KMS-11 (cell line): Measurements from ENCODE around the gene RESF1.
"Not testable (repeated sequence)": the region's sequence is repeated elsewhere in the genome, so short reads cannot be mapped to it uniquely, and the experiment has no call there.

Experiments used
- H2AFZ ChIP-seq: fragments of 200-600 bp; sonication (generic); 2 replicates; pipeline ENCODE4 v1.6.1; 2016; ENCODE audit warnings: antibody characterized with exemption, mixed run types, low read depth
- H3K27ac ChIP-seq: fragments of 200-600 bp; sonication (generic); 2 replicates; pipeline ENCODE4 v1.6.1; 2016; ENCODE audit warnings: mild to moderate bottlenecking, mixed run types
- H3K27me3 ChIP-seq: fragments of 200-600 bp; sonication (generic); 2 replicates; pipeline ENCODE4 v1.6.1; 2017; ENCODE audit warnings: mild to moderate bottlenecking, low read depth, mixed run types, moderate library complexity; ENCODE audit not compliant: insufficient read depth
- H3K36me3 ChIP-seq: fragments of 200-600 bp; sonication (generic); 2 replicates; pipeline ENCODE4 v1.6.1; 2017; ENCODE audit warnings: mild to moderate bottlenecking, mixed run types; ENCODE audit not compliant: insufficient read depth
- H3K4me1 ChIP-seq: fragments of 200-600 bp; sonication (generic); 2 replicates; pipeline ENCODE4 v1.6.1; 2016; ENCODE audit warnings: mild to moderate bottlenecking, low read depth, mixed run types; ENCODE audit not compliant: poor library complexity, severe bottlenecking
- H3K4me2 ChIP-seq: fragments of 200-600 bp; sonication (generic); 2 replicates; pipeline ENCODE4 v1.7.0; 2016; ENCODE audit warnings: mild to moderate bottlenecking, mixed run types
- H3K4me3 ChIP-seq: fragments of 200-600 bp; sonication (generic); IDR thresholded peaks from 2 replicates; pipeline ENCODE4 v1.6.1; 2017; ENCODE audit warnings: low read depth, low read length, mixed read lengths; ENCODE audit not compliant: insufficient read depth
- H3K79me2 ChIP-seq: fragments of 200-600 bp; sonication (generic); 2 replicates; pipeline ENCODE4 v1.6.1; 2016; ENCODE audit warnings: low read depth, mixed run types; ENCODE audit not compliant: insufficient read depth
- H3K9ac ChIP-seq: fragments of 200-600 bp; sonication (generic); 2 replicates; pipeline ENCODE4 v1.6.1; 2016; ENCODE audit warnings: mild to moderate bottlenecking, mixed run types
- H4K20me1 ChIP-seq: fragments of 200-600 bp; sonication (generic); 2 replicates; pipeline ENCODE4 v1.6.1; 2016; ENCODE audit warnings: mild to moderate bottlenecking, mixed run types; ENCODE audit not compliant: insufficient read depth
- CTCF ChIP-seq: fragments of 200-600 bp; sonication (generic); conservative IDR thresholded peaks from 2 replicates; pipeline ENCODE4 v1.6.1; 2017; ENCODE audit warnings: low read depth, mild to moderate bottlenecking, antibody characterized with exemption, low read length, moderate library complexity, mixed read lengths

Gene RESF1

GRCh38 chr12:31931796-31932715 lies 27.2 kb upstream of the RESF1 start:
- Histone ChIP-seq H3K4me2 (no peak overlapping the region), H3K4me3 (no peak overlapping the region), H2AFZ (no peak overlapping the region), H3K9ac (no peak overlapping the region), H3K79me2 (no peaks in the 10 kb centered on the region), H3K27ac (no peak overlapping the region), H3K36me3 (no peaks in the 10 kb centered on the region), H3K27me3 (no peaks in the 10 kb centered on the region), H3K4me1 (no peaks in the 10 kb centered on the region), H4K20me1 (no peaks in the 10 kb centered on the region)
- TF ChIP-seq CTCF: no peak

- Histone ChIP-seq H3K27me3 (no peaks in the 10 kb centered on the region), H3K4me1 (no peaks in the 10 kb centered on the region), H3K27ac (no peak overlapping the region), H3K9ac (no peak overlapping the region), H2AFZ (no peak overlapping the region), H4K20me1 (no peaks in the 10 kb centered on the region), H3K4me3 (no peak overlapping the region), H3K4me2 (no peak overlapping the region), H3K36me3 (no peaks in the 10 kb centered on the region), H3K79me2 (no peaks in the 10 kb centered on the region)
- no peak for TF ChIP-seq CTCF
Observed at GRCh38 chr12:31944299-31944698, 14.9 kb upstream of the RESF1 start.

GRCh38 chr12:31947971-31948370 lies 11.2 kb upstream of the RESF1 start:
- Histone ChIP-seq H4K20me1 (no peaks in the 10 kb centered on the region), H3K27ac (no peak overlapping the region), H3K27me3 (no peaks in the 10 kb centered on the region), H3K4me2 (no peak overlapping the region), H3K36me3 (no peaks in the 10 kb centered on the region), H3K4me3 (no peak overlapping the region), H3K4me1 (no peaks in the 10 kb centered on the region), H3K9ac (no peak overlapping the region), H2AFZ (no peak overlapping the region), H3K79me2 (no peaks in the 10 kb centered on the region)
- no peak for TF ChIP-seq CTCF

GRCh38 chr12:31948697-31949359 lies 10.4 kb upstream of the RESF1 start:
- H2AFZ ChIP-seq, H3K9ac ChIP-seq, H3K4me2 ChIP-seq, H3K4me1 ChIP-seq, H3K36me3 ChIP-seq, H4K20me1 ChIP-seq, H3K4me3 ChIP-seq, H3K27me3 ChIP-seq, H3K79me2 ChIP-seq, H3K27ac ChIP-seq: not testable (repeated sequence)

- Histone ChIP-seq H3K4me1 (no peaks in the 10 kb centered on the region), H3K27me3 (no peaks in the 10 kb centered on the region), H3K27ac (no peak overlapping the region), H3K4me2 (no peak overlapping the region), H3K79me2 (no peaks in the 10 kb centered on the region), H4K20me1 (no peaks in the 10 kb centered on the region), H3K9ac (no peak overlapping the region), H3K36me3 (no peaks in the 10 kb centered on the region), H3K4me3 (no peak overlapping the region), H2AFZ (no peak overlapping the region)
- no peak for TF ChIP-seq CTCF
Observed at GRCh38 chr12:31950088-31950487, 9.1 kb upstream of the RESF1 start.
